Measurements from ENCODE around the gene HORMAD2.

DNA sequence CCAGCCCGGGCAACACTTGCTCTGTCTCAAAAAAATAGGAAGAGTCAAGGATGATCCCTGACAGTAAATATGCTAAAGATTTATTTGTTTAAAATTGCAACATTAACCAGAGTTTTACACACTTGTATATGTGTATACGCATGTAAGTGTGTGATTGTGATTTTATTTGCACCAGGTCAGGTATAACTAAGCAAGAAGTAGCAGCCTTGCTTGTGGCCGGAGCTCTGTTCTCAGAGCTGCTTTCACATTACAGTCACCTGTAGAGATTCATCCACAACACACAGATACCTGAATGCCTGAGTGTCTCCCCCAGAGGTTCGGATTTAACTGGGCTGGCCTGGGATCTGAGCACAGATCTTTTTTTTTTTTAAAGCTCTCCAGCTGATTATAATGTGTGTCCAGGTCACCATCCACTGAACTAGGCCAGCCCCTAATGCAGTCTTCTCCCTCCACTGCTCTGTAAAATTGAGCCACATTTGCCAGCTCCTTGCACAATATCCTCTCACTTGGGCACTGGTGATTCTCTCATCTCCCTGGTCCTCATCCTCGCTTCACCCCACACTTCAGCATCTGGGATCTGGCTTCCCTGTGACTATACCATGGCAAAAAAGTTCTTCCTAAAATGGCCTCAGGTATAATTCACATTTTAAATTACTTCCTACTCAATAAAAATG is 118.0 kb downstream of the HORMAD2 start:
- TF ChIP-seq EZH2phosphoT487 (IDR thresholded peaks at IDR 0.05; ENCODE audit: borderline replicate concordance, low read length) (no peak), CTCF (conservative IDR thresholded peaks at IDR 0.05; ENCODE audit: low read depth, low read length) (no peak)

Data from PC-3 (cell line).